GM12878 (cell line): ENCODE results near the gene RHPN2.

ENCODE experiments used
- CBFB ChIP-seq: IDR thresholded peaks from 2 replicates; pipeline ENCODE4 v1.6.1; 2016; ENCODE audit warnings: antibody characterized with exemption, low read depth
- MEF2B ChIP-seq: fragments of 450-650 bp; IDR thresholded peaks from 2 replicates; pipeline ENCODE4 v1.6.1; 2018; ENCODE audit warnings: mild to moderate bottlenecking, moderate library complexity; ENCODE audit not compliant: partially characterized antibody, poor library complexity, severe bottlenecking
- POLR2A ChIP-seq: IDR thresholded peaks from 2 replicates; pipeline ENCODE4 v1.6.1; 2011; ENCODE audit warnings: low read depth, mild to moderate bottlenecking, low read length
- TF ChIP-seq, protein P1 (sequence below): IDR thresholded peaks from 2 replicates; pipeline ENCODE4 v1.6.1; 2011; ENCODE audit warnings: borderline replicate concordance, low read depth, mild to moderate bottlenecking, moderate library complexity, low read length; ENCODE audit not compliant: insufficient read depth, poor library complexity, severe bottlenecking

DNA sequence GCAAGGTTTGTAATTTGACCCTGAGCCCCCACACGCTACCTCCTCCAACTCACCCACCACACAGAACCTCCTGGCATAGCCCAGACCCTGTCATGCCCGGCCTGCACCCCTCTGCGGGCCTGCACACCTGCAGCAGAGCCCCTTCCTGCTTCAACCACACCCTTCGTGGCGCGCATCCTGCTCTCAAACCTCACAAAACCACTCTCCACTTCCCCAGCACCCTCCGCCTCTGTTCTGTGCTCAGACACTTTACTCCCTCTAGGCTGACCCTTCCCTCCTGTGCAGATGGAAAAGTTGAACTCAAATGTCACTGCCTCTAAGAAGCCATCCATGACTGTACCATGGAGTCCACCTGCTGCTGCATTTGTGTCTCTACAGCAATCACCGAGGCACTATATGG lies 64.2 kb downstream of the RHPN2 start:
- TF ChIP-seq, protein P1, sequence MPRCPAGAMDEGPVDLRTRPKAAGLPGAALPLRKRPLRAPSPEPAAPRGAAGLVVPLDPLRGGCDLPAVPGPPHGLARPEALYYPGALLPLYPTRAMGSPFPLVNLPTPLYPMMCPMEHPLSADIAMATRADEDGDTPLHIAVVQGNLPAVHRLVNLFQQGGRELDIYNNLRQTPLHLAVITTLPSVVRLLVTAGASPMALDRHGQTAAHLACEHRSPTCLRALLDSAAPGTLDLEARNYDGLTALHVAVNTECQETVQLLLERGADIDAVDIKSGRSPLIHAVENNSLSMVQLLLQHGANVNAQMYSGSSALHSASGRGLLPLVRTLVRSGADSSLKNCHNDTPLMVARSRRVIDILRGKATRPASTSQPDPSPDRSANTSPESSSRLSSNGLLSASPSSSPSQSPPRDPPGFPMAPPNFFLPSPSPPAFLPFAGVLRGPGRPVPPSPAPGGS: no peak
- TF ChIP-seq MEF2B (no peak), POLR2A (no peak), CBFB (no peak)
